D341Med (cell line): ENCODE measurements around the gene GRIK3.
"Not testable (repeated sequence)": the region's sequence is repeated elsewhere in the genome, so short reads cannot be mapped to it uniquely, and the experiment has no call there.

ENCODE experiments used
- DNase-seq: peaks from one replicate; pipeline ENCODE4 v3.0.0; 2012; ENCODE audit warnings: low spot score

The GRIK3 gene

DNA sequence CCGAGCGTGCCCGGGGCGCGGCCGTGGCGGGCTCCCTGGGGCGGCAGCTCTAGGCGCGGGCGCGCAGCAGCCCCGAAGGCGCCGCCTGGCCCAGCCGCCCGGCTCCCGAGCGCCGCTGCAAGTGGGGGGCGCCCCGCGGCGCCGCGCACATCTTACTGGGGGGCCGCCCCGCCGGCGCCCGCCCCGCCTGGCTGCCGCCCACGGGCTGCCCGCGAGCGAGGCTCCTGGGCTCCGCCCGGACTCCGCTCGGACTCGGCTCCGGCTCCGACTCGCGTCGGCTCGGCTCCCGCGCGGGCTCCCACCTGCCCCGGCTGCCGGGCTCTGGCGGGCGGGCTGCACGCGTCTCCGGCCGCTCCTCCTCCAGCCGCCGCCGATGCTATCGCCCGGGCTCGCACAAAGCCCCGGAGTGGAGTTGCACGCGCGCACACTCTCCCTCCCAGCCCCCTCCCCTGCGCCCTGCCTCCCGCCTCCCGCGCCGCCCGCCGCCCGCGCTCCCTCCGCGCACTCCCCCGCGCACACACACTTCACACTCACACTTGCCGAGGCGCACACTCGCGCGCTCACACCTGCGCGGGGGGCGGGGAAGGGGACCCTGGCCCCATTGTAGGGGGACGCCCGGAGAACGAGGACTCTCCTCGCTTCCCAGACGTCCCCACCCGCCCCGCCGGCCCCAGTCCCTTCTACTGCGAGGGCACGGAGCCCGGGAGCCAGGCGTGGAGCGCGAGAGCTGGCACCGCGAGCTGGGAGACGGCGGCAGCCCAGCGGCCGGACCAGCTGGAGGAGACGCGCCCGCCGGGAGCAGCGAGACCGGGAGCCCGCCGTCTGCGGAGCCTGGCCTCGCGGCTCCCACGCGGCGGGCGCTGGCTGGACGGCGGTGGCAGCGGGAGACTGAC is at the start of gene GRIK3:
GRIK3 (minus strand) TSS at position 395 of the 893 bp plus-strand sequence. CDS start 407 bp downstream, outside the sequence.
- DNase-seq, result peak; percentile 80

DNA sequence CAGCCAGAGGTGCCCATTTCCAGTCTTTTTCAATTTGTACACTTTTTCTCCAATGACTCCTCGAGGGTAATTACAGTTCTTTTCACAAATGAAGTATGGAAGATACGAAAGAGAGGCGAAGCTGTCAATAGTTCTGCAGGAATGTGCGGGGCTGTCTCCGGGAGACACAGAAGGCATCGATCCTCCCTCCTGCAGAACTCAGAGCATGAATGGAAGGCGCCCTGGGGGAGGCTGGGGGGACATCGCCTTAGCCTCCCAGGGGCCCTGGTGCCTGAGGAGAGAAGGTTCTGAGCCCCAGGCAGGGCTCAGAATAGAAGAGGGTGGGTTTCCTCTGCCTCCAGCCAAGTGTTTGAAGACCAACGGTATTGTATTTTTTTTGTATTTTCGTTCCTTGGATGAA is 49.7 kb upstream of the GRIK3 start:
- DNase-seq, result no peak

- no peak for DNase-seq
These were observed 49.3 kb upstream of the GRIK3 start for GRCh38 chr1:37083603-37084002.

- not testable (repeated sequence) for DNase-seq
These were observed 46.1 kb upstream of the GRIK3 start for GRCh38 chr1:37080296-37080986.

- DNase-seq, result no peak
These were observed 44.6 kb upstream of the GRIK3 start for GRCh38 chr1:37078866-37079265.

DNA sequence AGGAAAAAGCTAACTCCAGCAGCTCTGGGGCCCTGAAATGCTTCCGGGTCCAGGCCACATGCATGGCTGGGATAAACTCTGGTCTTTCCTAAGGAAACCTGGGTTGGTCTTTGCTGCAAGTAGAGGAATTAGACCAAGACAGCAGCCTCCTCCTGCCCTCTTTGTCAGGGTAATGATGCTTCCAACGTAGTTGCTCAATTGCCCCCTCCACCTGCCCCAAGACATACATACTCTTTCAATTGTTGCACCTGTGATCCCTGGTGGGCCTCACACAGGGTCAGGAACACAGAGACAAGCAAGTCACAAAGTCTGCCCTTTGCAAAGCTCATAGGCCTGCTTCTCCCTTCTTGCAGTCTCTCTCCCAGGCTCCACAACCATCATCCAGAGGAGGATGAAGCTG is 41.9 kb upstream of the GRIK3 start:
- DNase-seq, result no peak

- peak; percentile 68 for DNase-seq
These were observed 39.6 kb upstream of the GRIK3 start for GRCh38 chr1:37073854-37074379.

- DNase-seq, result no peak
These were observed 39.0 kb upstream of the GRIK3 start for GRCh38 chr1:37073152-37073853.

- DNase-seq, result no peak
These were observed 37.5 kb upstream of the GRIK3 start for GRCh38 chr1:37071829-37072228.

GRCh38 chr1:37070126-37070525 is 35.8 kb upstream of the GRIK3 start:
- peak; percentile 64 for DNase-seq

DNA sequence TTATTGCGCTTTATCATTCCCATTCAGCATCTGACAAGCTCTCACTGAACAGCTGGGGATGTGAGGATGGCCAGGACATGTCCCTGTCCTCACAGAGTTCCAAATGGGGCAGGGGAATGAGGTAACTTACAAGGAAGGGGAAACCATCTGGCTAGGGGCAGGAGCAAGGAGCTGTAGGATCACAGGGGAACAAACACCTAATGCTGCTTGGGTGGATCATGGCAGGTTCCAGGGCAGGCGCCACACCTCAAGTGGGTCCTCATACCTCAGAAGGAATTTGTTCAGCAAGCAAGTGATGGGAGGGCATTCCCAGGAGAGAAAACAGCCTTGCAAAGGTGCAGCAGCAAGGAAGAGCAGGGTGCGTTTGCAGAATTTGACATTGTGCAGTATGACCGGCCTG is 35.1 kb upstream of the GRIK3 start:
- DNase-seq, result no peak

DNA sequence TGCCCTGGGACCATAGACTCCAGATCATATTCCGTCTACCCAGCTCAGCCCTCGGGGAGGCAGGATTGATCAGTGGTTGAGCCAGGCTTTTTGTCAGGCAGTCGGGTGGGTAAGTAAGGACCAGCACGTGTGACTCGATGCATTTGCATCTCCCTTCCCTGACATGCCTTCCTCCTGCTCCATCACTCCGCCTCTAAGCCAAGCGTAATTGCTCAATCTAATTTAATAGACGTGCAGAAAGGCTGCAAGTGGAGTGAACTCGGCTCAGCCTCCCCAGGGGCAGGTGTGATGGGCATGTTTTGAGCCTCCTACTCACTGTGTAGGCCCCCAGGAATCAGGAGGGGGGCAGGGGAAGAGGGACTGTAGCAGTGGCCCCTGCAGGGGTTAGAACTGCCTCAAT is 34.6 kb upstream of the GRIK3 start:
- peak; percentile 52 for DNase-seq

- DNase-seq, result no peak
These were observed 33.9 kb upstream of the GRIK3 start for GRCh38 chr1:37068260-37068659.

DNA sequence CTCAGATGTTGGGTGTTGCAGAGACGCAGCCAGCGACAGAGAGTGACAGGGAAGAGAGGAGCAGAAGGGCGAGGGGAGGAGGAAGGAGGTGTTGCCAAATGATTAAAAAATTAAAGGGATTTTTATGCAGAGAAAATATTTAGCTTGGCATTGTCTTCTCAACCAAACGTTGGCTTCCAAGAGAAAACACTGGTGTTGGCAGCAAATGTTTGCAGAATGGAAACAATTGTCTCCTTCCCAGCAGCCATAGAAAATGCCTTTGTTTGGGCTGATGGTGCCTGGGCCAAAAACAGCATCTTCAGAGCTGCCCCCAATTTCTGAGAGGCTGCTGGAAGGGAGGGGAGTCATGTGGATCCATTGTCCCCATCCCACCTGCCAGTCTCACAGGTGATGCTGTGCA is 29.7 kb upstream of the GRIK3 start:
- no peak for DNase-seq

DNA sequence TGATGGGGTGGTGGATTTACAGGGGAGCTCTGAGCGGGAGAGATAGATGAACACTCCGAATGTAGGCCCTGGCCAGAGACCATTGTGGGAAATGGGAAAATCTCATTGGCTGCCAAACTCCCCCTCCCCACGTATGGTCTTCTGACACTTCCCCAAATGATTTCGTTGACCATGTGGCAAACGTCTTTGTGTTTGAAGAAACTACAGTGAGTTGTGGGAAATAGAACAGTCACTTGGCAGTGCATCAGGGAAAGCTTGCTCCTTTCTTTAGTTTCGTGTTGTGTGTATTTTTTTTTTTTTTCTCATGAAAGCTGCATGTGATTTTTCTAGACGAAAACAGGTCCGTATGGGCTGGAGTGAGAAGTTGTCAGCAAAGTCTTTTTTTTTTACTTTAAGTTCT is 25.0 kb upstream of the GRIK3 start:
- no peak for DNase-seq

GRCh38 chr1:37058424-37058988 is 24.2 kb upstream of the GRIK3 start:
- DNase-seq, result no peak

DNA sequence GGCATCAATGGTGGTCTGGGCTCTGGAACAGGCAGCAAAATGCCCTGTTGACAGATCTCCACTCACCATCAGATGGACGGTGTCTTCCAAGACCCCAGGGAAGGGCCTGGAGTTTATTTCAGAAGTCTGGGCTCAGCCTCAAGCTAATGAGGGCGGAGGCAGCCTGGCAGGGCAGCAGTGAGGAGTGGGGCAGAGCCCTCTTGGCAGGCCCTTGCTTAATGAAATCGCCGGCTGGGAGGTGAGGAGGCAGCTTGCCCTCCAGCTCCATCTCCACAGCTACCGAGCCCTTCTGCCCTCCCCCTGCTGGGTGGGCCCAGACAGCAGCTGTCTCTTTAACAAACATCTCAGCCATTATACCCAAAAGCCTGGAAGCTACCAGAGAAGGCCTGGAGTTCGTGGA is 22.0 kb upstream of the GRIK3 start:
- DNase-seq, result no peak

GRCh38 chr1:37055631-37056030 is 21.3 kb upstream of the GRIK3 start:
- DNase-seq, result no peak

- DNase-seq, result no peak
These were observed 18.9 kb upstream of the GRIK3 start for GRCh38 chr1:37053173-37053572.

GRCh38 chr1:37052120-37052519 is 17.8 kb upstream of the GRIK3 start:
- no peak for DNase-seq

DNA sequence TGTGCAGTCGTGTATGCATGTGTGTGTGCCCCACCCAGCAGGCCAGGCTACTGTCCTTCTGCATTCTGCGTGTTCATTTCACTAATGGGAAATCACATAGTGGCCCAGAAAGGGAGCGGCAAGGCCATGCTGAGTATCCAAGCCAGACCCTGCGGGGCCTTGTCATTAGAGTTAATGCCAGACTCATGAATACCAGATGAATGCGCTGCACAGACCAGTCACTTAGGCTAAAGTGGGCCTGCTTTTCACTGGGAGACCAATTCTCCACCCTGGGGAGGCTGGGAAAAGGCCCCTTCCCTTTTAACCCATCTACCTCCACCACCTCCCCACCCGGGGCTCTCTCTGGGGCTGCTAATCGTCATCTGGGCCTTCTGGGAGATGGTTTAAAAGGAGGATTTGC is 17.0 kb upstream of the GRIK3 start:
- no peak for DNase-seq

GRCh38 chr1:37047542-37047941 is 13.2 kb upstream of the GRIK3 start:
- DNase-seq, result no peak
